ENCODE measurements around the gene S100A2. TPM values are rescaled to one million over a fixed set of nuclear protein-coding genes. Genes with fewer than 3 reads are reported as not detected.

Gene S100A2
- 1,000 to 10,000 TPM in 3 of 4 donors, 100 to 1,000 TPM in 1; 949 to 3,544 (median 1,180) TPM for total RNA-seq

DNA sequence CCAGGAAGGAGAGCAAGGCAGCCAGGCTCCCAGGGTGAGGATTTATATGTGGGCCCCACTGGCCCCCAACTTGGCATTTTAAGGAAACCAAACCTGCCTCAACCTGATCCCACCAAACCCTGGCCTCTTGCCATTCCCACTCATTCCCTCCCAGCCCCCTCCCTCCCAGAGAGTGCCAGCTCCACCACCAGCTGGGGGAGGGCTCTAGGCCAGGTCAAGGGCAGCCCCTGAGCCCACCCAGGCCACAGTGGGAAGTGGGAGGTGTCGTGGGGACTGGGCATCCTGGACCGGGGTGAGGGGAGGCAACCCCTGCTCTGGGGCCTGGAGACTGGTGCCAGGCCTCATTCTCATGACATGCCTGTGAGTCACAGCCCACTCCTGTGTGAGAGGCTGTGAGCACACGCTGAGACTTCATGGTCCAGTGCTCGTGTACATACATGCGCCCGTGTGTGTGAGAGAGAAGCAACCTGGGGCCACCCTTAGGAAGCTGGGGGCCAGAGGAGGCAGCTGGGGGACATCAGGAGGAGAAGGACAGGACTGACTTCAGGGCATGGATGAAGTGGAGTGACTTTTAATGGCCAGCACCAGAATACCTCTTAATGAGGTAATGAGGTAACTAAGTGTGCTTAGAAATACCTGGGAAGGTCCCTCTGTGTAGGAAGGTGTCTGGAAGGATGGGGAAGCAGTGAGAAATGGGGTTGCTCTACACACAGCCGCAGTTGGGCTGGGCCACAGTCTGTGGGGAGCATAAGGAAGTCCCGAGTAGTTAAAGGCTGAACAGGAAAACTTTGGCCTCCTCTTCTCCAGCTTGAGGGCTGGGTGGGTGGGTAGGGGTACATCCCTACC is at the start of gene S100A2:
Gene S100A2, minus strand, starts transcription at position 316 of the 846 bp plus-strand sequence. CDS start 1,967 bp downstream, outside the sequence.
- TF ChIP-seq, protein P1, sequence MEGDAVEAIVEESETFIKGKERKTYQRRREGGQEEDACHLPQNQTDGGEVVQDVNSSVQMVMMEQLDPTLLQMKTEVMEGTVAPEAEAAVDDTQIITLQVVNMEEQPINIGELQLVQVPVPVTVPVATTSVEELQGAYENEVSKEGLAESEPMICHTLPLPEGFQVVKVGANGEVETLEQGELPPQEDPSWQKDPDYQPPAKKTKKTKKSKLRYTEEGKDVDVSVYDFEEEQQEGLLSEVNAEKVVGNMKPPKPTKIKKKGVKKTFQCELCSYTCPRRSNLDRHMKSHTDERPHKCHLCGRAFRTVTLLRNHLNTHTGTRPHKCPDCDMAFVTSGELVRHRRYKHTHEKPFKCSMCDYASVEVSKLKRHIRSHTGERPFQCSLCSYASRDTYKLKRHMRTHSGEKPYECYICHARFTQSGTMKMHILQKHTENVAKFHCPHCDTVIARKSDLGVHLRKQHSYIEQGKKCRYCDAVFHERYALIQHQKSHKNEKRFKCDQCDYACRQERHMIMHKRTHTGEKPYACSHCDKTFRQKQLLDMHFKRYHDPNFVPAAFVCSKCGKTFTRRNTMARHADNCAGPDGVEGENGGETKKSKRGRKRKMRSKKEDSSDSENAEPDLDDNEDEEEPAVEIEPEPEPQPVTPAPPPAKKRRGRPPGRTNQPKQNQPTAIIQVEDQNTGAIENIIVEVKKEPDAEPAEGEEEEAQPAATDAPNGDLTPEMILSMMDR (IDR thresholded peaks at IDR 0.05) = no peak
- peak in 2 of 4 donors; percentile 9 to 29 for TF ChIP-seq POLR2A (IDR thresholded peaks at IDR 0.05)
- Histone ChIP-seq H3K36me3 (peaks cover 6 to 18% (median 6%) of the 10 kb centered on the region in 3 donors), H3K9me3 (no peaks in the 10 kb centered on the region), H3K4me3 (peak within 1 kb of the TSS; percentile 41 to 59 (median 53)), H3K27ac (peak within 1 kb of the TSS; percentile 95 to 100 (median 99)), H3K4me1 (peaks cover 38 to 74% (median 39%) of the 10 kb centered on the region in 3 donors), H3K27me3 (no peaks in the 10 kb centered on the region)
- intact Hi-C loops (cut with DNase I) = loop anchor here (10.0 kb wide), 1 partner anchor 51 kb away; no protein-coding TSS in a partner anchor
- DNase-seq = no peak
- 8 to 26% methylated on average over 3 to 4 of the region's 8 CpGs for WGBS, 2 donors

- WGBS, 2 donors = 0% methylated on average over 1 of the region's 2 CpGs; no CpG with 5 or more reads in 1 of the 2 donors
- intact Hi-C loops (cut with DNase I) = no loop called here
- H3K27me3 ChIP-seq = no peaks in the 10 kb centered on the region
- no peaks in the 10 kb centered on the region for H3K9me3 ChIP-seq
- H3K36me3 ChIP-seq = peaks cover 0 to 19% (median 4%) of the 10 kb centered on the region in 3 donors
- H3K4me3 ChIP-seq = peak overlapping the region; percentile 54 to 76 (median 66)
- TF ChIP-seq, protein P1 (IDR thresholded peaks at IDR 0.05) = no peak
- TF ChIP-seq POLR2A (IDR thresholded peaks at IDR 0.05) = no peak
- H3K4me1 ChIP-seq = peaks cover 11 to 78% (median 34%) of the 10 kb centered on the region in 3 donors
- DNase-seq = no peak
- peak overlapping the region; percentile 92 to 96 (median 94) for H3K27ac ChIP-seq
Observed at GRCh38 chr1:153615406-153615805, 49.8 kb upstream of the S100A2 start.

- WGBS, 2 donors = 40 to 63% methylated on average over 1 of the region's 7 CpGs
- TF ChIP-seq POLR2A (IDR thresholded peaks at IDR 0.05) = no peak
- TF ChIP-seq, protein P1 (IDR thresholded peaks at IDR 0.05) = no peak
- Histone ChIP-seq H3K27ac (peak overlapping the region; percentile 92 to 96 (median 94)), H3K9me3 (no peaks in the 10 kb centered on the region), H3K4me1 (peaks cover 15 to 83% (median 36%) of the 10 kb centered on the region in 3 donors), H3K36me3 (peaks cover 0 to 14% (median 0%) of the 10 kb centered on the region in 3 donors), H3K4me3 (peak overlapping the region; percentile 54 to 76 (median 66)), H3K27me3 (no peaks in the 10 kb centered on the region)
- DNase-seq = no peak
- intact Hi-C loops (cut with DNase I) = loop anchor here (5.0 kb wide), 1 partner anchor 38 kb away; no protein-coding TSS in a partner anchor
Observed at GRCh38 chr1:153614906-153615305, 49.3 kb upstream of the S100A2 start.

GRCh38 chr1:153614189-153614900 is 48.7 kb upstream of the S100A2 start:
- no peak for DNase-seq
- peak overlapping the region; percentile 54 to 76 (median 66) for H3K4me3 ChIP-seq

More at GRCh38 chr1:153614189-153614900, 48.7 kb upstream of the S100A2 start:
- TF ChIP-seq POLR2A (IDR thresholded peaks at IDR 0.05) = no peak
- TF ChIP-seq, protein P1 (IDR thresholded peaks at IDR 0.05) = peak in 1 of 6 experiments; percentile 10
- WGBS, 2 donors = 47 to 54% methylated on average over 1 to 2 of the region's 2 CpGs
- intact Hi-C loops (cut with DNase I) = loop anchor here (5.0 kb wide), 1 partner anchor 37 kb away; no protein-coding TSS in a partner anchor
- peaks cover 21 to 89% (median 41%) of the 10 kb centered on the region in 3 donors for H3K4me1 ChIP-seq
- peaks cover 0 to 8% (median 0%) of the 10 kb centered on the region in 3 donors for H3K36me3 ChIP-seq
- H3K27ac ChIP-seq = peak overlapping the region; percentile 92 to 96 (median 94)
- no peaks in the 10 kb centered on the region for H3K9me3 ChIP-seq
- no peaks in the 10 kb centered on the region for H3K27me3 ChIP-seq

All from esophagus squamous epithelium (tissue), 5 donors.